A549 (cell line): Measurements from ENCODE around the gene ALDH7A1. TPM values are rescaled to one million over a fixed set of nuclear protein-coding genes. Genes with fewer than 3 reads are reported as not detected.

Experiments
- ATAC-seq, 2 experiments: fragments of 200-7000 bp in 1 of 2; fragments of >200 bp in 1 of 2; cut with Nextera tagmentation in 1 of 2; cut with Tn5 transposase in 1 of 2; 3 replicates each; pipeline versions ENCODE4 v1.8.0 to v1.9.1; 2018 to 2020; ENCODE audit warnings: mild to moderate bottlenecking in 1 of 2, moderate library complexity in 1 of 2
- CTCF ChIA-PET: fragments of 300-600 bp; sonication (Branson Sonifier 250); formaldehyde crosslinking; extraction: SDS; loops from one replicate; lab custom pipeline; 2021; ENCODE audit warnings: antibody characterized with exemption, inconsistent platforms; lab: Yijun Ruan, JAX
- POLR2A ChIA-PET: fragments of 350-600 bp; formaldehyde crosslinking; extraction: SDS; loops from one replicate; lab custom pipeline; 2021; ENCODE audit warnings: antibody characterized with exemption, inconsistent platforms; lab: Yijun Ruan, JAX
- DNase-seq, 2 experiments: peaks; one replicate each; pipeline versions ENCODE4 v3.0.0 to v3.0.0-alpha.2; 2011 to 2016; ENCODE audit warnings: low read depth in 1 of 2, low spot score in 1 of 2
- FAIRE-seq: peaks from 2 replicates; lab custom pipeline; 2011; peaks lifted over from hg19 to GRCh38; lab: Jason Lieb, UNC
- H3K27ac ChIP-seq, 2 experiments: fragments of >200 bp; sonication (Bioruptor Twin); formaldehyde crosslinking; 3 replicates each; pipeline ENCODE4 v1.5.1; 2016 to 2017
- H3K4me1 ChIP-seq: fragments of >200 bp; sonication (Bioruptor Twin); formaldehyde crosslinking; 3 replicates; pipeline ENCODE4 v1.6.1; 2016
- H3K4me2 ChIP-seq: fragments of >200 bp; sonication (Bioruptor Twin); formaldehyde crosslinking; 3 replicates; pipeline ENCODE4 v1.6.1; 2016
- H3K4me3 ChIP-seq: fragments of >200 bp; sonication (Bioruptor Twin); formaldehyde crosslinking; 3 replicates; pipeline ENCODE4 v1.5.1; 2016
- H3K9me3 ChIP-seq: fragments of >200 bp; sonication (Bioruptor Twin); formaldehyde crosslinking; 3 replicates; pipeline ENCODE4 v1.6.1; 2016
- BHLHE40 ChIP-seq: IDR thresholded peaks from 2 replicates; pipeline ENCODE4 v1.6.1; 2012; ENCODE audit warnings: low read depth, low read length, inconsistent platforms
- CBX2 ChIP-seq: fragments of 200-600 bp; sonication (generic); IDR thresholded peaks from 2 replicates; pipeline ENCODE4 v1.6.1; 2016; ENCODE audit warnings: low read depth, mild to moderate bottlenecking, borderline replicate concordance
- CBX8 ChIP-seq: fragments of 200-600 bp; sonication (generic); IDR thresholded peaks from 2 replicates; pipeline ENCODE4 v1.6.1; 2016
- CEBPB ChIP-seq, 2 experiments: fragments of >200 bp in 1 of 2; sonication (Bioruptor Twin) in 1 of 2; formaldehyde crosslinking in 1 of 2; IDR thresholded peaks; 2 replicates each; pipeline ENCODE4 v1.6.1; 2012 to 2016
- CHD4 ChIP-seq: fragments of 200-600 bp; sonication (generic); IDR thresholded peaks from 2 replicates; pipeline ENCODE4 v1.6.1; 2016; ENCODE audit warnings: antibody characterized with exemption, mild to moderate bottlenecking, borderline replicate concordance
- ESRRA ChIP-seq: fragments of 150-350 bp; IDR thresholded peaks from 2 replicates; pipeline ENCODE4 v1.6.1; 2014; ENCODE audit warnings: mild to moderate bottlenecking, low read length, borderline replicate concordance
- FOSB ChIP-seq: fragments of 250-450 bp; sonication (Bioruptor Pico); IDR thresholded peaks from 2 replicates; pipeline ENCODE4 v1.5.0; 2020; ENCODE audit warnings: mild to moderate bottlenecking, moderate library complexity
- GATA3 ChIP-seq: IDR thresholded peaks from 2 replicates; pipeline ENCODE4 v1.6.1; 2012; ENCODE audit warnings: borderline replicate concordance
- HDAC2 ChIP-seq: fragments of 200-600 bp; sonication (generic); IDR thresholded peaks from 2 replicates; pipeline ENCODE4 v1.6.1; 2016
- HEYL ChIP-seq: fragments of 250-450 bp; sonication (Bioruptor Pico); IDR thresholded peaks from 2 replicates; pipeline ENCODE4 v1.8.0; 2021; ENCODE audit warnings: mild to moderate bottlenecking, moderate library complexity
- HOXB5 ChIP-seq: fragments of 250-450 bp; sonication (Bioruptor Pico); IDR thresholded peaks from 2 replicates; pipeline ENCODE4 v1.5.0; 2020; ENCODE audit warnings: mild to moderate bottlenecking, moderate library complexity
- JUNB ChIP-seq: fragments of >200 bp; sonication (Bioruptor Twin); formaldehyde crosslinking; IDR thresholded peaks from 2 replicates; pipeline ENCODE4 v1.6.1; 2016
- KDM5A ChIP-seq: fragments of 200-600 bp; sonication (generic); IDR thresholded peaks from 2 replicates; pipeline ENCODE4 v1.6.1; 2016; ENCODE audit warnings: antibody characterized with exemption, mild to moderate bottlenecking
- NPAS2 ChIP-seq: fragments of 250-450 bp; sonication (Bioruptor Pico); IDR thresholded peaks from 2 replicates; pipeline ENCODE4 v1.8.0; 2022; ENCODE audit warnings: mild to moderate bottlenecking, moderate library complexity, borderline replicate concordance
- PHF8 ChIP-seq: fragments of 200-600 bp; sonication (generic); IDR thresholded peaks from 2 replicates; pipeline ENCODE4 v1.6.1; 2016; ENCODE audit warnings: low read depth, mild to moderate bottlenecking, antibody characterized with exemption, moderate library complexity, borderline replicate concordance
- RAD21 ChIP-seq, 2 experiments: fragments of >200 bp in 1 of 2; sonication (Bioruptor Twin) in 1 of 2; formaldehyde crosslinking in 1 of 2; IDR thresholded peaks in 1 of 2; conservative IDR thresholded peaks in 1 of 2; 2 replicates in 1 of 2; 3 replicates in 1 of 2; pipeline ENCODE4 v1.6.1; 2012 to 2018; ENCODE audit warnings: inconsistent platforms in 1 of 2
- RARB ChIP-seq: fragments of 250-450 bp; sonication (Bioruptor Pico); IDR thresholded peaks from 2 replicates; pipeline ENCODE4 v1.8.0; 2021; ENCODE audit warnings: mild to moderate bottlenecking, moderate library complexity
- RCOR1 ChIP-seq: fragments of 150-350 bp; IDR thresholded peaks from 2 replicates; pipeline ENCODE4 v1.6.1; 2014; ENCODE audit warnings: antibody characterized with exemption, low read length, low read depth
- RNF2 ChIP-seq: fragments of 200-600 bp; sonication (generic); IDR thresholded peaks from 2 replicates; pipeline ENCODE4 v1.6.1; 2016; ENCODE audit warnings: low read depth, mild to moderate bottlenecking, antibody characterized with exemption, moderate library complexity, borderline replicate concordance
- TFCP2L1 ChIP-seq: fragments of 250-450 bp; sonication (Bioruptor Pico); IDR thresholded peaks from 2 replicates; pipeline ENCODE4 v1.5.0; 2021; ENCODE audit warnings: mild to moderate bottlenecking
- ZC3H11A ChIP-seq: fragments of 450-650 bp; IDR thresholded peaks from 2 replicates; pipeline ENCODE4 v1.6.1; 2014; ENCODE audit warnings: antibody characterized with exemption, mild to moderate bottlenecking
- ZFP36 ChIP-seq: fragments of 450-650 bp; IDR thresholded peaks from 2 replicates; pipeline ENCODE4 v1.6.1; 2014; ENCODE audit warnings: borderline replicate concordance; ENCODE audit not compliant: partially characterized antibody
- ZNF302 ChIP-seq: fragments of 250-450 bp; sonication (Bioruptor Pico); IDR thresholded peaks from 2 replicates; pipeline ENCODE4 v1.9.0; 2021; ENCODE audit warnings: inconsistent platforms, mild to moderate bottlenecking, moderate library complexity
- ZSCAN20 ChIP-seq: fragments of 250-450 bp; sonication (Bioruptor Pico); IDR thresholded peaks from 2 replicates; pipeline ENCODE4 v1.8.0; 2022; ENCODE audit warnings: mild to moderate bottlenecking, moderate library complexity
- WGBS: methylation state at CpG from one replicate; pipeline ENCODE4 v1.1.6; 2017; ENCODE audit errors: missing lambda C conversion rate; 5-methylcytosine and 5-hydroxymethylcytosine counted together
- polyA plus RNA-seq, 4 experiments: library from polyadenylated mRNA; depleted of rRNA in 3 of 4; stranded (reverse); fragments of >200 nt; fragmentation: RNase III in 1 of 4; extraction: RNeasy Plus Mini Kit Qiagen cat#74134 plus additional on column Dnase treatment in 1 of 4; gene quantifications; 2 replicates in 3 of 4; 3 replicates in 1 of 4; pipeline ENCODE4 v1.2.3, GENCODE V29; 2011 to 2017
- TF ChIP-seq, protein P1 (sequence below): IDR thresholded peaks from 2 replicates; pipeline ENCODE4 v1.6.1; 2012
- TF ChIP-seq, protein P2 (sequence below): fragments of >200 bp; sonication (Bioruptor Twin); formaldehyde crosslinking; IDR thresholded peaks from 2 replicates; pipeline ENCODE4 v1.6.1; 2016
- TF ChIP-seq, protein P3 (sequence below): fragments of 150-350 bp; IDR thresholded peaks from 2 replicates; pipeline ENCODE4 v1.6.1; 2014; ENCODE audit warnings: low read depth, mild to moderate bottlenecking, low read length
- TF ChIP-seq, protein P4 (sequence below): IDR thresholded peaks from 2 replicates; pipeline ENCODE4 v1.6.1; 2012; ENCODE audit warnings: low read depth, borderline replicate concordance
- TF ChIP-seq, protein P5 (sequence below): fragments of 200-600 bp; sonication (generic); IDR thresholded peaks from 2 replicates; pipeline ENCODE4 v1.6.1; 2016; ENCODE audit warnings: antibody characterized with exemption, mild to moderate bottlenecking, moderate library complexity

Gene ALDH7A1
- polyA plus RNA-seq, 2 of the 4 experiments (the other 2 are of a cell fraction): 72.4 to 99.2 TPM

DNA sequence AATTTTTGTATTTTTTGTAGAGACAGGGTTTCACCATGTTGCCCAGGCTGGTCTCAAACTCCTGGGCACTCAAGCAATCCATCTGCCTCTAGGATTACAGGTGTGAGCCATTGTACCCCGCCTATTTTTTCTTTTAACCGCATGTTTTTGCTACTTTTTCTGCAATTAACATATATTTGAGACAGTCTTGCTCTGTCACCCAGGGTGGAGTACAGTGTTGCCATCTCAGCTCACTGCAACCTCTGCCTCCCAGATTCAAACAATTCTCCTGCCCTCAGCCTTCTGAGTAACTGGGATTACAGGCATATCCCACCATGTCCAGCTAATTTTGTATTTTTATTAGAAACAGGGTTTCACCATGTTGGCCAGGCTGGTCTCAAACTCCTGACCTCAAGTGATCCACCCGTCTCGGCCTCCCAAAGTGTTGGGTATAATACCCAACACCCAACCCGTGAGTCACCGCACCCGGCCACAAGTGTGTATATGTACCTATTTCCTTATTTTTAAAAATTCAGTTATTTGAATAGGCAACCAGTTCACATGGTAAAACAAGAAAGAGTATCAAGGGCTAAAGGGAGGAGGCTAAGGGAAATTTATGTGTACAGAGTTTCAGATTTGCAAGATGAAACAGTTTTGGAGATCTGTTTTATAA is 19.0 kb upstream of the ALDH7A1 start:
- Histone ChIP-seq H3K4me2 (no peak overlapping the region), H3K9me3 (no peaks in the 10 kb centered on the region), H3K4me3 (no peak overlapping the region), H3K27ac (no peak overlapping the region), H3K4me1 (no peaks in the 10 kb centered on the region)
- 85% methylated on average over 7 of the region's 7 CpGs for WGBS
- DNase-seq: no peak
- TF ChIP-seq, protein P1, sequence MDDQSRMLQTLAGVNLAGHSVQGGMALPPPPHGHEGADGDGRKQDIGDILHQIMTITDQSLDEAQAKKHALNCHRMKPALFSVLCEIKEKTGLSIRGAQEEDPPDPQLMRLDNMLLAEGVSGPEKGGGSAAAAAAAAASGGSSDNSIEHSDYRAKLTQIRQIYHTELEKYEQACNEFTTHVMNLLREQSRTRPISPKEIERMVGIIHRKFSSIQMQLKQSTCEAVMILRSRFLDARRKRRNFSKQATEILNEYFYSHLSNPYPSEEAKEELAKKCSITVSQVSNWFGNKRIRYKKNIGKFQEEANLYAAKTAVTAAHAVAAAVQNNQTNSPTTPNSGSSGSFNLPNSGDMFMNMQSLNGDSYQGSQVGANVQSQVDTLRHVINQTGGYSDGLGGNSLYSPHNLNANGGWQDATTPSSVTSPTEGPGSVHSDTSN: no peak
- TF ChIP-seq BHLHE40: no peak
- no peak for TF ChIP-seq RNF2
- TF ChIP-seq, protein P2, sequence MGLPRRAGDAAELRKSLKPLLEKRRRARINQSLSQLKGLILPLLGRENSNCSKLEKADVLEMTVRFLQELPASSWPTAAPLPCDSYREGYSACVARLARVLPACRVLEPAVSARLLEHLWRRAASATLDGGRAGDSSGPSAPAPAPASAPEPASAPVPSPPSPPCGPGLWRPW: no peak
- no peak for TF ChIP-seq CBX2
- TF ChIP-seq ZFP36: no peak
- no peak for TF ChIP-seq TFCP2L1 (CRISPR knock-in tag)
- no peak for TF ChIP-seq CBX8
- TF ChIP-seq HDAC2: no peak
- TF ChIP-seq CHD4: no peak
- TF ChIP-seq HEYL (CRISPR knock-in tag): no peak
- TF ChIP-seq PHF8: no peak
- TF ChIP-seq ZNF302 (CRISPR knock-in tag): no peak
- TF ChIP-seq, protein P3, sequence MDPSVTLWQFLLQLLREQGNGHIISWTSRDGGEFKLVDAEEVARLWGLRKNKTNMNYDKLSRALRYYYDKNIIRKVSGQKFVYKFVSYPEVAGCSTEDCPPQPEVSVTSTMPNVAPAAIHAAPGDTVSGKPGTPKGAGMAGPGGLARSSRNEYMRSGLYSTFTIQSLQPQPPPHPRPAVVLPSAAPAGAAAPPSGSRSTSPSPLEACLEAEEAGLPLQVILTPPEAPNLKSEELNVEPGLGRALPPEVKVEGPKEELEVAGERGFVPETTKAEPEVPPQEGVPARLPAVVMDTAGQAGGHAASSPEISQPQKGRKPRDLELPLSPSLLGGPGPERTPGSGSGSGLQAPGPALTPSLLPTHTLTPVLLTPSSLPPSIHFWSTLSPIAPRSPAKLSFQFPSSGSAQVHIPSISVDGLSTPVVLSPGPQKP: no peak
- TF ChIP-seq FOSB (CRISPR knock-in tag): no peak
- no peak for TF ChIP-seq GATA3
- TF ChIP-seq, protein P4, sequence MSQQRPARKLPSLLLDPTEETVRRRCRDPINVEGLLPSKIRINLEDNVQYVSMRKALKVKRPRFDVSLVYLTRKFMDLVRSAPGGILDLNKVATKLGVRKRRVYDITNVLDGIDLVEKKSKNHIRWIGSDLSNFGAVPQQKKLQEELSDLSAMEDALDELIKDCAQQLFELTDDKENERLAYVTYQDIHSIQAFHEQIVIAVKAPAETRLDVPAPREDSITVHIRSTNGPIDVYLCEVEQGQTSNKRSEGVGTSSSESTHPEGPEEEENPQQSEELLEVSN: no peak
- ChIA-PET POLR2A (no interaction called here), CTCF (interaction anchor here (1.3 kb wide), 1 partner anchor 14 kb away, joined by 3 read pairs; the partner anchor contains the start of gene PHAX)
- no peak for ATAC-seq
- FAIRE-seq: no peak

DNA sequence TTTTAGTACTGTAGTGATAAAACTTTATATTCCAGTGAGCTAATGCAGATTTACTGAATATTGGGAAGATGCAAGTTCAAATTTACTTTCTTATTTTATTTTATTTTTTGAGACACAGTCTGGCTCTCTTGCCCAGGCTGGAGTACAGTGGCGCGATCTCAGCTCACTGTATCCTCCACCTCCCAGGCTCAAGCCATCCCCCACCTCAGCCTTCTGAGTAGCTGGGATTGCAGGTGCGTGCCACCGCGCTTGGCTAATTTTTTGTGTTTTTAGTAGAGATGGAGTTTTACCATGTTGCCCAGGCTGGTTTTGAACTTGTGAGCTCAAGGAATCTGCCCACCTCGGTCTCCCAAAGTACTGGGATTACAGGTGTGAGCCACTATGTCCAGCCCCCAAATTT is 15.6 kb upstream of the ALDH7A1 start:
- POLR2A ChIA-PET: interaction anchor here (0.8 kb wide), 1 partner anchor 16 kb away, joined by 3 read pairs; the partner anchor contains the start of gene ALDH7A1
- ATAC-seq: no peak
- CTCF ChIA-PET: interaction anchor here (0.6 to 3.8 kb wide), 3 partner anchors 10 to 1302 kb away, joined by 3 to 20 read pairs (median 3); partner anchors contain the start of gene PHAX
- TF ChIP-seq PHF8: no peak
- no peak for TF ChIP-seq KDM5A
- no peak for TF ChIP-seq RAD21 (conservative IDR thresholded peaks at IDR 0.05 in 1 of 2, IDR thresholded peaks at IDR 0.05 in 1 of 2)
- no peak for TF ChIP-seq HOXB5 (CRISPR knock-in tag)
- TF ChIP-seq JUNB: no peak
- no peak for TF ChIP-seq RARB (CRISPR knock-in tag)
- TF ChIP-seq NPAS2 (CRISPR knock-in tag): no peak
- TF ChIP-seq, protein P4: no peak
- TF ChIP-seq, protein P5, sequence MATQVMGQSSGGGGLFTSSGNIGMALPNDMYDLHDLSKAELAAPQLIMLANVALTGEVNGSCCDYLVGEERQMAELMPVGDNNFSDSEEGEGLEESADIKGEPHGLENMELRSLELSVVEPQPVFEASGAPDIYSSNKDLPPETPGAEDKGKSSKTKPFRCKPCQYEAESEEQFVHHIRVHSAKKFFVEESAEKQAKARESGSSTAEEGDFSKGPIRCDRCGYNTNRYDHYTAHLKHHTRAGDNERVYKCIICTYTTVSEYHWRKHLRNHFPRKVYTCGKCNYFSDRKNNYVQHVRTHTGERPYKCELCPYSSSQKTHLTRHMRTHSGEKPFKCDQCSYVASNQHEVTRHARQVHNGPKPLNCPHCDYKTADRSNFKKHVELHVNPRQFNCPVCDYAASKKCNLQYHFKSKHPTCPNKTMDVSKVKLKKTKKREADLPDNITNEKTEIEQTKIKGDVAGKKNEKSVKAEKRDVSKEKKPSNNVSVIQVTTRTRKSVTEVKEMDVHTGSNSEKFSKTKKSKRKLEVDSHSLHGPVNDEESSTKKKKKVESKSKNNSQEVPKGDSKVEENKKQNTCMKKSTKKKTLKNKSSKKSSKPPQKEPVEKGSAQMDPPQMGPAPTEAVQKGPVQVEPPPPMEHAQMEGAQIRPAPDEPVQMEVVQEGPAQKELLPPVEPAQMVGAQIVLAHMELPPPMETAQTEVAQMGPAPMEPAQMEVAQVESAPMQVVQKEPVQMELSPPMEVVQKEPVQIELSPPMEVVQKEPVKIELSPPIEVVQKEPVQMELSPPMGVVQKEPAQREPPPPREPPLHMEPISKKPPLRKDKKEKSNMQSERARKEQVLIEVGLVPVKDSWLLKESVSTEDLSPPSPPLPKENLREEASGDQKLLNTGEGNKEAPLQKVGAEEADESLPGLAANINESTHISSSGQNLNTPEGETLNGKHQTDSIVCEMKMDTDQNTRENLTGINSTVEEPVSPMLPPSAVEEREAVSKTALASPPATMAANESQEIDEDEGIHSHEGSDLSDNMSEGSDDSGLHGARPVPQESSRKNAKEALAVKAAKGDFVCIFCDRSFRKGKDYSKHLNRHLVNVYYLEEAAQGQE: no peak
- no peak for TF ChIP-seq CHD4
- TF ChIP-seq RCOR1: no peak
- TF ChIP-seq ESRRA: no peak
- TF ChIP-seq, protein P3: no peak
- no peak for TF ChIP-seq CEBPB (IDR thresholded peaks at IDR 0.05)
- TF ChIP-seq ZSCAN20 (CRISPR knock-in tag): no peak
- TF ChIP-seq ZC3H11A: no peak
- no peak overlapping the region for H3K4me2 ChIP-seq
- no peaks in the 10 kb centered on the region for H3K4me1 ChIP-seq
- no peak for DNase-seq
- H3K9me3 ChIP-seq: no peaks in the 10 kb centered on the region
- WGBS: 95% methylated on average over 6 of the region's 6 CpGs
- no peak overlapping the region for H3K4me3 ChIP-seq
- no peak overlapping the region for H3K27ac ChIP-seq
- FAIRE-seq: no peak
